B cell (primary cell): ENCODE results near the gene MYOM3.

Experiments used
- CTCF ChIP-seq: fragments of 200-600 bp; IDR thresholded peaks from one replicate; pipeline ENCODE4 v1.8.0; 2022; ENCODE audit warnings: antibody characterized with exemption, mild to moderate bottlenecking
- EZH2 ChIP-seq: IDR thresholded peaks from 2 replicates; pipeline ENCODE4 v1.6.1; 2012; ENCODE audit warnings: borderline replicate concordance, low read depth, mild to moderate bottlenecking, moderate library complexity, low read length; ENCODE audit not compliant: insufficient read depth, poor library complexity, severe bottlenecking

GRCh38 chr1:24020470-24020869, 91.5 kb downstream of the MYOM3 start:
- no peak for TF ChIP-seq CTCF
- no peak for TF ChIP-seq EZH2
